Fibroblast of skin of left quadriceps (primary cell): ENCODE data around the gene COL18A1.
"Not testable (repeated sequence)": the region's sequence is repeated elsewhere in the genome, so short reads cannot be mapped to it uniquely, and the experiment has no call there.

Experiments used
- DNase-seq, 2 experiments: peaks; one replicate each; pipeline ENCODE4 v3.0.0-alpha.2; 2013; ENCODE audit warnings: low read depth in 2 of 2

The COL18A1 gene

GRCh38 chr21:45560106-45561021 lies 155.4 kb downstream of the COL18A1 start:
- DNase-seq = no peak

DNA sequence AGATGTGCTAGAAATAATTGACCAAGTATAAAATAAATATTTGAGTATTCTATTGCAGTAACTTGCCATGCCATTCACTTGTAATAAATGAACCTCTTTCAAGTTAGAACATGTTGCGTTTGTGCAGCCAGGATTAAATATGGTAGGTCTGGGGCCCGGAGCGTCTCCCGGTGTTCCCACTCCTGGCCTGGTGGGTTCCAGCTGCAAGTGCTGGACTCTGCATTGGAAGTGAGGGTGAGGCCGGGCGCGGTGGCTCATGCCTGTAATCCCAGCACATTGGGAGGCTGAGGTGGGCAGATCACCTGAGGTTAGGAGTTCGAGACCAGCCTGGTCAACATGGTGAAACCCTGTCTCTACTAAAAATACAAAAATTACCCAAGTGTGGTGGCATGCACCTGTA lies 156.3 kb downstream of the COL18A1 start:
- not testable (repeated sequence) for DNase-seq

- DNase-seq = no peak
Observed at GRCh38 chr21:45562402-45562801, 157.4 kb downstream of the COL18A1 start.

- no peak for DNase-seq
Observed at GRCh38 chr21:45562965-45563364, 158.0 kb downstream of the COL18A1 start.
